GM19043 (cell line): Measurements from ENCODE around the gene INHBB.

Experiments used
- ATAC-seq: cut with Tn5 transposase; IDR thresholded peaks from one replicate; pipeline ENCODE4 v1.9.1; 2021; ENCODE audit warnings: low read depth; ENCODE audit not compliant: unreplicated experiment

INHBB gene

GRCh38 chr2:120336749-120337148, 9.2 kb upstream of the INHBB start:
- ATAC-seq = no peak

- no peak for ATAC-seq
These were observed 7.9 kb upstream of the INHBB start for GRCh38 chr2:120338015-120338414.

- ATAC-seq = no peak
These were observed 4.0 kb upstream of the INHBB start for GRCh38 chr2:120341977-120342376.

- no peak for ATAC-seq
These were observed 3.5 kb upstream of the INHBB start for GRCh38 chr2:120342446-120342845.

- no peak for ATAC-seq
These were observed 2.9 kb upstream of the INHBB start for GRCh38 chr2:120343100-120343432.

GRCh38 chr2:120343433-120344105, 2.4 kb upstream of the INHBB start:
- ATAC-seq = peak; percentile 42

GRCh38 chr2:120344214-120344975, 1.5 kb upstream of the INHBB start:
- ATAC-seq = no peak

GRCh38 chr2:120344976-120345581, 857 bp upstream of the INHBB start:
- ATAC-seq = no peak

- ATAC-seq = no peak
These were observed 328 bp upstream of the INHBB start for GRCh38 chr2:120345608-120346007.

GRCh38 chr2:120346667-120347358, 877 bp downstream of the INHBB start:
- no peak for ATAC-seq

- ATAC-seq = no peak
These were observed 1.6 kb downstream of the INHBB start for GRCh38 chr2:120347396-120348060.

- ATAC-seq = no peak
These were observed 2.3 kb downstream of the INHBB start for GRCh38 chr2:120348134-120348736.

- ATAC-seq = no peak
These were observed 3.0 kb downstream of the INHBB start for GRCh38 chr2:120348737-120349439.

GRCh38 chr2:120349440-120349921, 3.5 kb downstream of the INHBB start:
- no peak for ATAC-seq

GRCh38 chr2:120350080-120350479, 4.1 kb downstream of the INHBB start:
- ATAC-seq = no peak

GRCh38 chr2:120350801-120351320, 4.9 kb downstream of the INHBB start:
- no peak for ATAC-seq

GRCh38 chr2:120352696-120353590, 7.0 kb downstream of the INHBB start:
- ATAC-seq = no peak

GRCh38 chr2:120353591-120353898, 7.6 kb downstream of the INHBB start:
- ATAC-seq = no peak

- ATAC-seq = no peak
These were observed 8.0 kb downstream of the INHBB start for GRCh38 chr2:120353931-120354330.
